ENCODE measurements around the gene TMEM220. TPM values are rescaled to one million over a fixed set of nuclear protein-coding genes. Genes with fewer than 3 reads are reported as not detected.

Gene TMEM220
- total RNA-seq, 2 donors from 2014 or later: 5.5 to 6.5 TPM

DNA sequence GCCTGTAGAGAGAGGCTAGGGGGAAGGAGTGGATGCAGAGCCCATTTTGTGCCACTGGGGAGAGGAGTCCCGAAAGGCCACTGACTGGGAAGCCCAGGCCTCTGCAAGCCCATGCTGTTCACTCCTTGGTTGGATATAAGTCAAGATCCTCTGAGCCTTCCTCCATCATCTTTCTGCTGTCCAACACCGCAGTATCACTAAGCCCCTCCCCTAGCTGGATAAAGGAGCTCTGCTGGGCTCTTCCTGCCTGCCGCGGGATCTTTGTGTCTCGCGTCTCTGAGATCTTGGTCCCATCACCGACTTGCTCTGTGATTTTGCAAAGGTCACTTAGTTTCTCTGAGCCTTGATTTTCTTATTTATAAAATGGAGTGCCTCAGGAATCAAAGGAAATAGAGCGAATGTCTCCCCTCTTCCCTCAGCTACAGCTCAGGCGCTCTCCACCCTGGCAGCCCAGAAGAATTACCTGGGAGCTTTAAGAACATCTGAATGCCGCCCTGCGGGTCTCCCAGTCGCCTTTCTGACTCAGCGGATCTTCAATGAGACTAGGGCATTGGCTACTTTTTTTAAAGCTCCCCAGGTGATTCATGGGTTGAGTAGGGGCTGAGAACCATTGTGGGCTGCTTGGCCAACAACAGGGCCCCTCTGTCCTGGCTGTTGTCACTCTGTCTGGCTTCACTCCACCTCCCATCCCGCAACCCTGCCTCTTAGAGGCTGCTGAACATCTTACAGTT lies 25.2 kb upstream of the TMEM220 start:
- H3K36me3 ChIP-seq: no peaks in the 10 kb centered on the region
- H3K27me3 ChIP-seq: no peaks in the 10 kb centered on the region
- TF ChIP-seq, protein P1, sequence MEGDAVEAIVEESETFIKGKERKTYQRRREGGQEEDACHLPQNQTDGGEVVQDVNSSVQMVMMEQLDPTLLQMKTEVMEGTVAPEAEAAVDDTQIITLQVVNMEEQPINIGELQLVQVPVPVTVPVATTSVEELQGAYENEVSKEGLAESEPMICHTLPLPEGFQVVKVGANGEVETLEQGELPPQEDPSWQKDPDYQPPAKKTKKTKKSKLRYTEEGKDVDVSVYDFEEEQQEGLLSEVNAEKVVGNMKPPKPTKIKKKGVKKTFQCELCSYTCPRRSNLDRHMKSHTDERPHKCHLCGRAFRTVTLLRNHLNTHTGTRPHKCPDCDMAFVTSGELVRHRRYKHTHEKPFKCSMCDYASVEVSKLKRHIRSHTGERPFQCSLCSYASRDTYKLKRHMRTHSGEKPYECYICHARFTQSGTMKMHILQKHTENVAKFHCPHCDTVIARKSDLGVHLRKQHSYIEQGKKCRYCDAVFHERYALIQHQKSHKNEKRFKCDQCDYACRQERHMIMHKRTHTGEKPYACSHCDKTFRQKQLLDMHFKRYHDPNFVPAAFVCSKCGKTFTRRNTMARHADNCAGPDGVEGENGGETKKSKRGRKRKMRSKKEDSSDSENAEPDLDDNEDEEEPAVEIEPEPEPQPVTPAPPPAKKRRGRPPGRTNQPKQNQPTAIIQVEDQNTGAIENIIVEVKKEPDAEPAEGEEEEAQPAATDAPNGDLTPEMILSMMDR (IDR thresholded peaks at IDR 0.05): no peak
- DNase-seq (ENCODE audit: low spot score): no peak
- H3K9me3 ChIP-seq: no peaks in the 10 kb centered on the region
- H3K4me1 ChIP-seq: no peaks in the 10 kb centered on the region
- H3K4me3 ChIP-seq: no peak overlapping the region
- no peak overlapping the region for H3K27ac ChIP-seq

DNA sequence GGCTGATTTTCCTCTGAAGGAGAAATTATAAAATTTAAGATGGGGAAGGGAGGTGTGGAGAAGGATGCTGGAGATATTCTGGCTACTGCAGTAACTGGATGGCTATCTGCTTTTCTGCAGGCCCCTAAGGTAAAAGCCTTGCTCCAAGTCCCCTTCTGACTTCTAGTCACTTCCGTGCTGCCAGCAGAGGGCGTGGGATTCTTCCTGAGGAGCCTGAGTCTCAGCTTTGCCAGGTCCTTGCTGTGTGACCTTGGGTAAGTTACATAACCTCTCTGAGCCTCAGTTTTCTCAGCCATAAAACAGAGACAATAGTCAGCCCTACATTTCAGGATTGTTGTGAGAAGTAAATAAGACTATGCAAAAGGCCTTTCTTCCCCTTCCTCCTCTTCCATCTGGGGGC lies 24.3 kb upstream of the TMEM220 start:
- Histone ChIP-seq H3K27ac (no peak overlapping the region), H3K4me1 (no peaks in the 10 kb centered on the region), H3K27me3 (no peaks in the 10 kb centered on the region), H3K4me3 (no peak overlapping the region), H3K9me3 (no peaks in the 10 kb centered on the region), H3K36me3 (no peaks in the 10 kb centered on the region)
- no peak for DNase-seq (ENCODE audit: low spot score)
- TF ChIP-seq, protein P1 (IDR thresholded peaks at IDR 0.05): no peak

DNA sequence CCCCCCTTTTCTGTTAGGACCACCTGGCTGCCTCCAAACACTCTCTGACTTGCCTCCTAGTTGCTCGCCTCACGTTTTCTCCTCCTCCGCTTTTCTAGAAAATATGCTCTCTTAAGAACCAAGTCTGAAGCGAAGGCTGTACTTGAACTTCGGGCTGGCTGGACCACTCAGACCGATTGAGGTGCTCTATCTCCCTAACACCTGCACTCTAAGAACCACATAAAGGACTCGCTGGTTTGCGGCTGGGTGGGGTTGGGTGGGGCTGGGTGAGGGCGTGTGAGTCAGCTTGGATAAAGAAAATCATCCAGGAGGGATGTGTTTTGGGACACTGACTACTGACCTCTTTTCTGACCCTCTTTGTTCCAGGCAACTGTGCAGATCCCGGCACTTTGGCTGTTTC lies 22.9 kb upstream of the TMEM220 start:
- DNase-seq (ENCODE audit: low spot score): no peak
- no peaks in the 10 kb centered on the region for H3K4me1 ChIP-seq
- H3K36me3 ChIP-seq: no peaks in the 10 kb centered on the region
- H3K9me3 ChIP-seq: no peaks in the 10 kb centered on the region
- H3K27ac ChIP-seq: no peak overlapping the region
- no peak overlapping the region for H3K4me3 ChIP-seq
- TF ChIP-seq, protein P1 (IDR thresholded peaks at IDR 0.05): no peak
- H3K27me3 ChIP-seq: no peaks in the 10 kb centered on the region

DNA sequence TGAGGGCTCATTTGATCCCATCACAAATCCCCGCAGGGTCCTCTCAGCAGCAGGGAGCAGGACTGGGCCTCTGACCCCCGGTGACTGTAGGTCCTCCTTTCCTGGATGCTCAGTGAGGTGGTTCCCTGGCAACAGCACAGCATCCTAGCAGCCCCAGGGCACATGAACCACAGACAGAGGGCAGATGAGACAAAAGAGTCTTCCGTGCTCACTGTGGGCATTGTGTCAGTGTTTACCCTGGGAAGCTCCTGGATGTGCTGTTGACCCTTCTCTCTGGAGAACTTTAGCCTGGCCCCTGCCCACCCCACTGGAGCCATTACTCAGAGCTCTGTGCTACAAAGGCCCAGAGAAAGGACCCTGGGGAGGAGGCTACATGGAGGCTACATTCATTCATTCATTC lies 21.7 kb upstream of the TMEM220 start:
- H3K27ac ChIP-seq: no peak overlapping the region
- no peak overlapping the region for H3K4me3 ChIP-seq
- no peaks in the 10 kb centered on the region for H3K36me3 ChIP-seq
- TF ChIP-seq, protein P1 (IDR thresholded peaks at IDR 0.05): no peak
- no peak for DNase-seq (ENCODE audit: low spot score)
- H3K27me3 ChIP-seq: no peaks in the 10 kb centered on the region
- no peaks in the 10 kb centered on the region for H3K4me1 ChIP-seq
- H3K9me3 ChIP-seq: no peaks in the 10 kb centered on the region

DNA sequence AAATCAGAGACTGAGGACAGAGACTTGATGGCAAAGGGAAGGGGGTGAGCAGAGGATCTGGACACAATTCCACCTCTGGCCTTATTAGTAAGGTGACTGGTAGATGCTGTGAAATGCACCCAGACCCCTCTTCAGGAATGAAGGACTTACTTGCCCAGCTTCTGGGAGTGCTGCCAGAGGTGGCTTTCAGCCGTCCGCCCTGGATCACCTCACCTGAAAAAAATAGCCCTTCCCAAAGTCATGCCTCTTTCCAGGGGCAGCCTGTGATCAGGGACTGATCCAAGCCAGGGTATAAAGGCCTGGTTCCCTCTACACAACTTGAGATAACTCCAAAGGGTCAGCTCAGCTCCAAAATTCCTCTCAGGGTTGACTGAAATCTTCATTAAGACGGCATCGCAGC lies 20.4 kb upstream of the TMEM220 start:
- no peaks in the 10 kb centered on the region for H3K4me1 ChIP-seq
- H3K27me3 ChIP-seq: no peaks in the 10 kb centered on the region
- no peaks in the 10 kb centered on the region for H3K9me3 ChIP-seq
- H3K4me3 ChIP-seq: no peak overlapping the region
- H3K36me3 ChIP-seq: no peaks in the 10 kb centered on the region
- no peak for DNase-seq (ENCODE audit: low spot score)
- TF ChIP-seq, protein P1 (IDR thresholded peaks at IDR 0.05): no peak
- no peak overlapping the region for H3K27ac ChIP-seq

All from right atrium auricular region (tissue), 2 donors.